NCI-H1417 (cell line): ENCODE results near the gene CLCNKA.
"Not testable (repeated sequence)": the region's sequence is repeated elsewhere in the genome, so short reads cannot be mapped to it uniquely, and the experiment has no call there.

ENCODE experiments used
- DNase-seq, 3 experiments: peaks; one replicate each; lab custom pipeline; 2025; lab: John Stamatoyannopoulos, UW

CLCNKA gene

GRCh38 chr1:15997637-15998280 is 24.1 kb upstream of the CLCNKA start:
- no peak for DNase-seq

DNA sequence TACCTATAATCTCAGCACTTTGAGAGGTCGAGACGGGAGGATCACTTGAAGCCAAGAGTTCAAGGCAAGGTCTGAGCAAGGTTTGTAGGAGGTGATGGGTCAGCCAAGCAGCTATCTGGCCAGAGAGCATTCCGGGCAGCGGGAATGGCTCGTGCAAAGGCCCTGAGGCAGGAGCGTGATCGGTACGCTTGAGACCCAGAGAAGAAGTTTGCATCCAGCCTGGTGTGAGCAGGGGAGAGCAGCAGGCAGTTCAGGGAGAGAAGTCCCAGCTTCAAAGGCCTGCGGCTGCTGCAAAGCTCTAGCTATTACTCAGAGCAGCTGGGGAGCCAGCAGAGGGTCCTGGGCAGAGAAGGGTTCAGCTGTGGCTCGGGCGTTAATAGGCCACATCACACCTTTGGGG is 22.9 kb upstream of the CLCNKA start:
- DNase-seq: no peak

DNA sequence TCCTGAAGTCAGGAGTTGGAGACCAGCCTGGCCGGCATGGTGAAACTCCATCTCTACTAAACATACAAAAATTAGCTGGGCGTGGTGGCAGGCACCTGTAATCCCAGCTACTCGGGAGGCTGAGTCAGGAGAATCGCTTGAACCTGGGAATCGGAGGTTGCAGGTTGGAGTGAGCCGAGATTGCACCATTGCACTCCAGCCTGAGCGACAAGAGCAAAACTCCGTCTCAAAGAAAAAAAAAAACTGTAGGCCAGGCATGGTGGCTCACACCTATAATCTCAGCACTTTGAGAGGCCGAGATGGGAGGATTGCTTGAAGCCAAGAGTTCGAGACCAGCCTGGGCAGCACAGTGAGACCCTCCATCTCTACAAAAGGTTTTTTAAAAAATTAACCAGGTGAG is 20.6 kb upstream of the CLCNKA start:
- not testable (repeated sequence) for DNase-seq

DNA sequence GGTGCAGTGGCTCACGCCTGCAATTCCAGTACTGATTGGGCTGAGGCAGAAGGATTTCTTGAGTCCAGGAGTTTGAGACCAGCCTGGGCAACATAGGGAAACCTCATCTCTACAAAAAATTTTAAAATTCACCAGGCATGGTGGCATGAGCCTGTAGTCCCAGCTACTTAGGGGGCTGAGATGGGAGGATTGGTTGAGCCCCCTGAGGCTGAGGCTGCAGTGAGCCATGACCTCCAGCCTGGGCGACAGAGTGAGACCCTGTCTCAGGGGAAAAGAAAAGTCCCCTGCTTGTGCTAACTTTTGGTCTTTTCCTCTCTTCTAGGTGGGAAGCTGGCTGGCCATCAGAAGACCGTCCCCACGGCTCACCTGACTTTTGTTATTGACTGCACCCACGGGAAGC is 16.2 kb upstream of the CLCNKA start:
- DNase-seq: no peak

DNA sequence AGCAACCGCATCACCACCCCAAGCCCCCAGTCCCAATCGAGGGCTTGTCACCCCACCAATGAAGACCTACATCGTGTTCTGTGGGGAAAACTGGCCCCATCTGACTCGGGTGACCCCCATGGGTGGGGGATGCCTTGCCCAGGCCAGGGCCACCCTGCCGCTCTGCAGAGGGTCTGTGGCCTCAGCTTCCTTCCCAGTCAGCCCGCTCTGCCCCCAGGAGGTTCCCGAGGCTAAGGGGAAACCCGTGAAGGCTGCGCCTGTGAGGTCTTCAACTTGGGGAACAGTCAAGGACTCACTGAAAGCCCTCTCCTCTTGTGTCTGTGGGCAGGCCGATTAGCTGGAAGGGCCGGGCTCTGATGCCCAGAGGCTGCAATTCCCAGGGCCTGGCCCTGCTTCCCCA is 15.8 kb upstream of the CLCNKA start:
- DNase-seq: no peak

- peak in 1 of 3 experiments; percentile 8 for DNase-seq
Observed at GRCh38 chr1:16006552-16007485, 15.0 kb upstream of the CLCNKA start.

DNA sequence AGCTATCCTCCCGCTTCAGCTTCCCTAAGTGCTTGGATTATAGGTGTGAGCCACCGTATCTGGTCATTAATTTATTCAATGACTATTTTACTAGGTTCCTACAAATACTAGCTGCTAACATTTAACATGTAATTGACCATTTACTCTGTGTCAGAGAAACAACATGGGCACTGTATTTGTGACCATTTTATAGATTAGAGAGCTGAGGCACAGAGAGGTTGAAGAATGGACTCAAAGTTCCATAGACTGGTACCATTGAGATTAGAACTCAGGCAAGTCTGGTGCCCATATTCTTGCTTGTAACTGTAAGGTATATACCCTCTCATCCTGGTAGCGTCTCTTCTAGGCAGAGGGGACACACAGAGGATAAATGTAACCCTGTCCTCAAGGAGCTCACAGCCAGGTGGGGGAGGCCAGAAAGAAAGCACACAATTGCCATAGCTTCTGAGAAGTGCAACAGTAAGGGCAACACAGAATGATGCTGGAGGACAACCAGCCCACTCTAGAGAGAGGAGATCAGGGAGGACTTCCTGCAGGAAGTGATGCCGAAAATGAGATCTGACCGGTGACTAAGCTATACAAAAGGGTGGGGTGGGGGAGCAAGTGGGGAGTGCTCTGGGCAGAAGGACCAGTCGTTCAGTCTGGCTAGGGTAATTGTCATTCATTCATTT is 14.0 kb upstream of the CLCNKA start:
- no peak for DNase-seq

DNA sequence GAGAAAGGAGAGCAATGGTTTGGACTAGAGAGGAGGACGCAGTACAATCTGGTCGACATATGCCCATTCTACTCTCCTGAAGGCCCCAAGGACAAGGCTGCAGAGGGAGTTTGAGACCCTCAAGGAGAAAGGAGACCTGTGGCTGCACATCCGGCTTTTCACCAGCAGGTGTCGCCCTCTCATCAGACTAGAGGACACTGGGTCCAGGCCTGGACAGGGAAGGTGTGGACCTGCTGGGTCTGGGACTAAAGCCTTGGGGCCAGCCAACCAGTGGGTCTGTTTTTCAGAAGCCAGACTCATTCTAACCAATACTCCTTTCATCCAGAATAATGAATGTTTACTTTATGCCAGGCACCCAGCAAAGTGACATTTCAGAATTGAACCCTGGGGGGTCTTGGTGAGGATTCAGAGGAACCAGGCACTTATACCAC is 12.8 kb upstream of the CLCNKA start:
- DNase-seq: peak; percentile 61 to 87 (median 66)

- no peak for DNase-seq
Observed at GRCh38 chr1:16009678-16010077, 12.2 kb upstream of the CLCNKA start.

GRCh38 chr1:16010837-16011236 is 11.0 kb upstream of the CLCNKA start:
- no peak for DNase-seq

- no peak for DNase-seq
Observed at GRCh38 chr1:16011936-16012589, 9.8 kb upstream of the CLCNKA start.

GRCh38 chr1:16012590-16013219 is 9.1 kb upstream of the CLCNKA start:
- peak in 2 of 3 experiments; percentile 72 to 79 for DNase-seq

DNA sequence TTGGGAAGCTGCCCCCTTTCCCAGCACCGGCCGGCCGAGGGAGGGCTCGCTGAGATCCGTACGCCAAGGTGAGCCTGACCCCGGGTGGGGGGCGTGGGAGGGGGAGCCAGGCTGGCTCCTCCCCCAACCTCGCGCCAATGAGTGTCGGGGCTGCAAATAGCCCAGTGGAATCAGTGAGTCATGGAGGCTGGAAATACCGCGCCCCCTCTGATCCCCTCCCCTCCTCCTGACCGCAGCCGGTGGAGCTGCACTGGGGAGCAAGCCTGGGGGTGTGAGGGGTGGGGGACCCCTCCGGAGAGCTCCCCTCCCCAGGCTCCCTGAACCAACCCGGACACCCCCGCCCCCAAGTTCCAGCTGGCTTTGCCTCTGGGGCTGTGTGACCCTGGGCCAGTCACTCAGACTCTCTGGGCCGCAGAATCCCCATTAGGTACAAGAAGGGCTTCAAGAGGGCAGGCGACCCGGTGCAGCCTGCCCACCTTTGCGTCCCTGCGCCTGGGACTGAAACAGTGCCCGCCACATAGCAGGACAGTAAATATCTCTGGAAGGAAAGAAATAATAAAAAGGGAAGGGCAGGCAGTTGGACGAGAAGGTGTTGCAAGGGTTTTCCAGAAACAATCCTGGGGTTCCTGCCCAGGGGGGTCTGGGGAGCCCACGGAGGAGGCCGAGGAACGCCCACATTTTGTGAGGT is 8.5 kb upstream of the CLCNKA start:
- DNase-seq: peak in 2 of 3 experiments; percentile 70 to 72

- DNase-seq: no peak
Observed at GRCh38 chr1:16013908-16014258, 8.0 kb upstream of the CLCNKA start.

DNA sequence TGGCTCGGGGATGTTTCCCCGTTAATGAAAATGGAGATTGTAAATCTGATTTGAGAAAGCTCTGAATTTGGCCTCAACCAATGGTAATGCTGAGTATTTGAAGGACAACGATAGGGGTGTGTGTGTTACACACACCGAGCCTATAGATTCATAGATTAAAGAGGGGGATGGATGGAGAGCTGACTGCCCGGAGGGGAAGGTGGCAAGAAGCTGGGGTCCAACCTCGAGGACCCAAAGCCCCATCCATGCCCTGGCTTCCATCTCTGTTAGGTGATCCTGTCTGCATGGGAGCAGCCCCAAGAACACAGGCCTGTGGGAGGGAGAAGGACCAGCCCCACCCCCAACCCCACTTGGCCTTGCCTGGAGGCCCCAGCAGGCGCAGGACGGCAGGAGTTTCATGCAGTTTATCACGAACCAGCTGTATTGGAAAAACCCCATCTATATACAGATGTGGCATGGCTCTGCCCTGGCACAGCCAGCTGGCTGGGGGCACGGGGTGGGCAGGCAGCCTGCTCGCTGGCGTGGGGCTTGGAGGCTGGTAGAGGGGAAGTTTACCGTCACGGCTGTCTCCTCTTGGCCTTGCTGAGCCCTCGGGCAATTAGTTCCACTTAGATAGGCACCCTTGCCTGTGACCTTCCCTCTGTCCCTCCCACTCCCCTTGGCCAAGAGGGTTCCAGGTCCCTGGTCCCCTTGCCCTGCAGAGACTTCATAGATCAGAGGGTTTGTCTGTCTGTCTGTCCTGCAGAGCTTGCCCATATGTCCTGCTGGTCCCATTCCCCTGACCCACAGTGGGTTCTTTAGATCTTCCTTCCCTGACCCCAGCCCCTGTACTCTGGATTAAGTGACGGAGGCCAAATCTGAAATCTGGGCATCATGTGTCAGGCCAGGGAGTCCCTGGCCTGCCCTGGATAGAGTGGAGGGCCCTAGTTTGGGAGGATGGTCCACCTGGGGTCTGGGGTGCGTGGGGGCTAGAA is 7.0 kb upstream of the CLCNKA start:
- no peak for DNase-seq

GRCh38 chr1:16015491-16015890 is 6.3 kb upstream of the CLCNKA start:
- DNase-seq: no peak

DNA sequence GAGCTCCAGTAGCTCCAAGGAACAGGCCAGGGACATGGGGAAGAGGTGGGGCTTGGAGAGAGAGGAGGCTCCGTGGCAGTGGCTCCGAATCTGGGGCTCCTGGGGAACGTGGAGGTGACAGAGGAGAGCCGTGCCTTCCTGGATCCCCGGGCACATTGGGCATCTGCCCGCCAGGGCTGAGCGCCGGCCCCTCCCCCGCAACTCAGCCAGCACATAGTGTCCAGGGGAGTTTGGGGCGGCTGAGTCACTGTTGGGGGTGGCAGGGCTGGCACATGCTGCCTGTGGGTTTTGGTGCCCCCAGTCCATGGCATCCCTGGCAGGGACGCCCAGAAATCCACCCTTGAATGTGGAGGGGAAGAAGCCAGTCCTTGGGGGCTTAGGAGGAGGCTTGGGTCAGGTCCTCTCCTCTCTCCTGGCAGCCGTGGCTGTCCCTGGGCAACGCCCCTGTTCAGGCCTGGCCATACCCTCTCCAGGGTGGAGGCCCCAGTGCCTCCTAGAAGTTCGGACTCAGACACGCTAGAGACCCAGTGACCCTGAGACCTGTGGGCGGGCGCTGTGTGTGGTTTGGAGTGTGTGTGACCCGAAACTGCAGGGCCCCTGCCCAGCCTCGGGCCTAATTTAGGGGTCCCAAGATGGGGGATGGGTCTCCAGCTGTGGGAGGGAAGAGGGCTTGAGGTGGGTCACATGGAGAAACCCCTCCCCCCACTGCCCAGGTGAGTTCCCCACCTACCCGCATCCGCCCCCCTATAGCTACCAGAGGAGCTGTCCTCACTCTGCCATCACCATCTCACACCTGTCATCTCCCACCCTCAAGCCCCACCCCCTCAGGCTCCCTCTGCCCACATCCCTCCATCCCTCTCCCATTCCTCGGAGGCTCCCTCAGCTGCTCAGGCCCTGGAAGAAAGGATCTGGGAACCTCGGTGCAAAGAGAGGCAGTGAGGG is 5.6 kb upstream of the CLCNKA start:
- DNase-seq: no peak

- DNase-seq: no peak
Observed at GRCh38 chr1:16017076-16017460, 4.8 kb upstream of the CLCNKA start.
